Keratinocyte (primary cell): ENCODE data around the gene AUH. TPM values are rescaled to one million over a fixed set of nuclear protein-coding genes. Genes with fewer than 3 reads are reported as not detected.

Experiments used
- DNase-seq: peaks from one replicate; pipeline ENCODE4 v3.0.0-alpha.2; 2011; ENCODE audit warnings: low read depth, missing footprints, low spot score
- FAIRE-seq: peaks from 2 replicates; lab custom pipeline; 2011; peaks lifted over from hg19 to GRCh38; lab: Jason Lieb, UNC
- H2AFZ ChIP-seq: 2 replicates; pipeline ENCODE4 v1.6.0; 2012; ENCODE audit warnings: low read length, control low read depth, inconsistent platforms; ENCODE audit not compliant: control insufficient read depth
- H3K27ac ChIP-seq: 2 replicates; pipeline ENCODE4 v1.5.1; 2011; ENCODE audit warnings: low read length; ENCODE audit not compliant: control insufficient read depth, insufficient read depth
- H3K27me3 ChIP-seq: 3 replicates; pipeline ENCODE4 v1.6.0; 2011; ENCODE audit warnings: low read length; ENCODE audit not compliant: control insufficient read depth, insufficient read depth; ENCODE audit errors: extremely low read depth
- H3K36me3 ChIP-seq, 2 experiments: 2 replicates in 1 of 2; 3 replicates in 1 of 2; pipeline ENCODE4 v1.5.1; 2011; ENCODE audit warnings: low read length in 2 of 2, mild to moderate bottlenecking in 1 of 2; ENCODE audit not compliant: control insufficient read depth in 2 of 2, insufficient read depth in 2 of 2; ENCODE audit errors: extremely low read depth in 1 of 2
- H3K4me1 ChIP-seq: 3 replicates; pipeline ENCODE4 v1.5.1; 2011; ENCODE audit warnings: low read length; ENCODE audit not compliant: control insufficient read depth, insufficient read depth; ENCODE audit errors: extremely low read depth
- H3K4me2 ChIP-seq: 3 replicates; pipeline ENCODE4 v1.6.0; 2011; ENCODE audit warnings: low read depth, low read length; ENCODE audit not compliant: control insufficient read depth, insufficient read depth; ENCODE audit errors: extremely low read depth
- H3K4me3 ChIP-seq, 3 experiments: fragments of 200-600 bp in 1 of 3; sonication (generic) in 1 of 3; 2 replicates in 2 of 3; 3 replicates in 1 of 3; pipeline ENCODE4 v1.5.1; 2011 to 2016; ENCODE audit warnings: low read length in 3 of 3, mild to moderate bottlenecking in 3 of 3, control low read depth in 2 of 3, inconsistent platforms in 1 of 3, low read depth in 1 of 3, mixed read lengths in 1 of 3, mixed run types in 1 of 3, moderate library complexity in 1 of 3; ENCODE audit not compliant: control insufficient read depth in 2 of 3, insufficient read depth in 2 of 3; ENCODE audit errors: extremely low read depth in 1 of 3
- H3K79me2 ChIP-seq: 2 replicates; pipeline ENCODE4 v1.6.0; 2012; ENCODE audit warnings: low read length; ENCODE audit not compliant: control insufficient read depth, insufficient read depth
- H3K9ac ChIP-seq: 3 replicates; pipeline ENCODE4 v1.6.0; 2011; ENCODE audit warnings: low read length; ENCODE audit not compliant: control insufficient read depth, insufficient read depth; ENCODE audit errors: extremely low read depth
- H3K9me1 ChIP-seq: 3 replicates; pipeline ENCODE4 v1.6.0; 2011; ENCODE audit warnings: low read length; ENCODE audit not compliant: control insufficient read depth, insufficient read depth; ENCODE audit errors: extremely low read depth
- H3K9me3 ChIP-seq: 2 replicates; pipeline ENCODE4 v1.5.1; 2012; ENCODE audit warnings: low read depth, low read length; ENCODE audit not compliant: control insufficient read depth
- H4K20me1 ChIP-seq: 3 replicates; pipeline ENCODE4 v1.6.0; 2011; ENCODE audit warnings: low read length; ENCODE audit not compliant: control insufficient read depth, insufficient read depth; ENCODE audit errors: extremely low read depth
- CTCF ChIP-seq, 3 experiments: IDR thresholded peaks in 1 of 3; conservative IDR thresholded peaks in 1 of 3; optimal IDR thresholded peaks in 1 of 3; 2 replicates in 2 of 3; 3 replicates in 1 of 3; pipeline versions ENCODE3 to v1.5.1; 2011; ENCODE audit warnings: low read length in 3 of 3, mild to moderate bottlenecking in 3 of 3, moderate library complexity in 2 of 3, control low read depth in 1 of 3, inconsistent platforms in 1 of 3; ENCODE audit not compliant: insufficient read depth in 2 of 3; ENCODE audit errors: extremely low read depth in 1 of 3
- EZH2 ChIP-seq: IDR thresholded peaks from one replicate; pipeline ENCODE4 v1.6.1; 2012; ENCODE audit warnings: inconsistent platforms, mild to moderate bottlenecking, low read length, moderate library complexity
- dilution Hi-C: fragments of 300-500 bp; cut with MboI; formaldehyde crosslinking; loops from one replicate; pipeline ENCODE4 v1.7.0; 2020; ENCODE audit warnings: low sequenced_read_pairs; ENCODE audit not compliant: extremely low pct_ligation_motif_present
- polyA plus RNA-seq, 5 experiments: library from polyadenylated mRNA; depleted of rRNA in 3 of 5; stranded (reverse) in 3 of 5; stranded (forward) in 1 of 5; unstranded in 1 of 5; fragments of >200 nt; gene quantifications; 1 replicate in 1 of 5; 2 replicates in 3 of 5; 3 replicates in 1 of 5; pipeline versions ENCODE4 v1.2.1 to v1.2.3, GENCODE V29; 2011 to 2012; ENCODE audit warnings: missing spikeins in 2 of 5, low read depth in 1 of 5, low replicate concordance in 1 of 5

AUH gene
- polyA plus RNA-seq, 1 donor (not counting 4 experiments of a cell fraction or from before 2014, with no cell fraction given): 5.5 TPM

GRCh38 chr9:91172329-91172728, 189.4 kb downstream of the AUH start:
- FAIRE-seq (no peak), DNase-seq (no peak)
- H4K20me1 ChIP-seq: no peaks in the 10 kb centered on the region
- H3K27me3 ChIP-seq: no peaks in the 10 kb centered on the region
- dilution Hi-C loops: no loop called here
- no peak overlapping the region for H3K4me3 ChIP-seq
- no peak overlapping the region for H3K9ac ChIP-seq
- TF ChIP-seq CTCF (optimal IDR thresholded peaks at IDR 0.05 in 1 of 3, IDR thresholded peaks at IDR 0.05 in 1 of 3, conservative IDR thresholded peaks at IDR 0.05 in 1 of 3; ENCODE audit: extremely low read depth in 1 of 3, insufficient read depth in 2 of 3, low read length in 3 of 3) (no peak), EZH2 (no peak)
- no peaks in the 10 kb centered on the region for H3K9me1 ChIP-seq
- H2AFZ ChIP-seq: no peak overlapping the region
- peaks cover 5% of the 10 kb centered on the region for H3K4me1 ChIP-seq
- no peak overlapping the region for H3K27ac ChIP-seq
- no peak overlapping the region for H3K4me2 ChIP-seq
- no peaks in the 10 kb centered on the region for H3K79me2 ChIP-seq
- no peaks in the 10 kb centered on the region for H3K36me3 ChIP-seq
- peaks cover 2% of the 10 kb centered on the region for H3K9me3 ChIP-seq

DNA sequence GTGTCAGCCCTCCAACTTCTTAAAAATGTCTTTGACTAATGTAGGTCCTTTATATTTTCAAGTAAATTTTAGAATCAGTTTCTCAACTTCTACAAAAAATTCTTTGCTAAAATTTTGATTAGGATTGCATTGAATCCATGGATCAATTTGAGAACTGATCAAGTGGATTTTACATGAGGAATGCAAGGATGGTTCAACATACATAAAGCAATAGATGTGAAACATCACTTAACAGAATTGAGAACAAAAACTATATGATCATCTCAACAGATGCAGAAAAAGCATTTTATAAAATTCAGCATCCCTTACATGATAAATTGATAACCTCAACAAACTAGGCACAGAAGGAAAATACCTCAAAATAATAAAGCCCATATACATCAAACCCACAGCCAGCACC, 190.8 kb downstream of the AUH start:
- Histone ChIP-seq H3K9me3 (peaks cover 2% of the 10 kb centered on the region), H3K4me3 (no peak overlapping the region), H3K9me1 (no peaks in the 10 kb centered on the region), H3K9ac (no peak overlapping the region), H3K4me1 (peaks cover 2% of the 10 kb centered on the region), H3K4me2 (no peak overlapping the region), H2AFZ (no peak overlapping the region), H3K27me3 (no peaks in the 10 kb centered on the region), H3K79me2 (no peaks in the 10 kb centered on the region), H4K20me1 (no peaks in the 10 kb centered on the region), H3K36me3 (no peaks in the 10 kb centered on the region), H3K27ac (no peak overlapping the region)
- no peak for FAIRE-seq
- dilution Hi-C loops: no loop called here
- TF ChIP-seq EZH2: no peak
- no peak for TF ChIP-seq CTCF (optimal IDR thresholded peaks at IDR 0.05 in 1 of 3, IDR thresholded peaks at IDR 0.05 in 1 of 3, conservative IDR thresholded peaks at IDR 0.05 in 1 of 3; ENCODE audit: extremely low read depth in 1 of 3, insufficient read depth in 2 of 3, low read length in 3 of 3)
- no peak for DNase-seq
